Measurements from ENCODE around the gene MGLL. TPM values are rescaled to one million over a fixed set of nuclear protein-coding genes. Genes with fewer than 3 reads are reported as not detected.
A peak's percentile ranks its signal among the peaks of the same experiment; 100 is the strongest.

MGLL gene
- total RNA-seq, 1 experiment from 2014 or later, result 2.1 TPM

DNA sequence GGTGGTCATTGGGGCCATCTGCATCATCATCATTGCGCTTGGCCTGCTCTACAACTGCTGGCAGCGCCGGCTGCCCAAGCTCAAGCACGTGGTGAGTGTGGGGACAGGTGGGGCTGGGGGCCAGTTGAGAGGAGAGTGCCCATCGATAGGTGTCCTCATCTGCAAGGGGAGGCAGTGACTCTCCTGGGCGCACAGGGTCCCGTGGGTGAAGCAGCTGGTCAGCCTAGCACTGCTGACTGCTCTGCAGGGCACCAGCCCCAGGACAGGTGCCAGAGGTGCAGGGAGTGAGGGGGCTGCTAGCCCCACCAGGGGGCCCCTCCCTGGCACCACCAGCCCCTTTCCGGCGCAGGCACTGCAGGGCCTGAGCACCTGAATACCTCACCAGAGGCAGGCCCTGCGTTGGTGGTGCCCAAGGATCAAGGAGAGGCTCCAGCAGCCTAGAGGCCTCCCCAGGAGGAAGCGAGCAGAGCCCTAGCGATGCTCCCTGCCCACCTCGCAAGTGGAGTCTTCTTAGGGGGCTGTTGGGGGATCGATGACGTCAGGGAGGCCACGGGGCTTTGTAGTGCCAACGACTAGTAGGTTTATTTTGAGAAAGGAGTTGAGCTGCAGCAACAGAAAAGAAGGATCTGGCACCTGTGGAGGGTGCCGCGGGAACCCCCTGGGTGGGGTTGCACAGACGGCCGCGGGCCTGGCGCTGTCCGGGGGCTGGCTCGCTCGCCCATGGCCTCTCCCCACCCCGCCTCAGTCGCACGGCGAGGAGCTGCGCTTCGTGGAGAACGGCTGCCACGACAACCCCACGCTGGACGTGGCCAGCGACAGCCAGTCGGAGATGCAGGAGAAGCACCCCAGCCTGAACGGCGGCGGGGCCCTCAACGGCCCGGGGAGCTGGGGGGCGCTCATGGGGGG is 150.5 kb downstream of the MGLL start:
- CTCF ChIA-PET, result no interaction called here
- no peaks in the 10 kb centered on the region for H3K9me3 ChIP-seq (ENCODE audit: control insufficient read depth, insufficient read depth, low read depth, low read length)

DNA sequence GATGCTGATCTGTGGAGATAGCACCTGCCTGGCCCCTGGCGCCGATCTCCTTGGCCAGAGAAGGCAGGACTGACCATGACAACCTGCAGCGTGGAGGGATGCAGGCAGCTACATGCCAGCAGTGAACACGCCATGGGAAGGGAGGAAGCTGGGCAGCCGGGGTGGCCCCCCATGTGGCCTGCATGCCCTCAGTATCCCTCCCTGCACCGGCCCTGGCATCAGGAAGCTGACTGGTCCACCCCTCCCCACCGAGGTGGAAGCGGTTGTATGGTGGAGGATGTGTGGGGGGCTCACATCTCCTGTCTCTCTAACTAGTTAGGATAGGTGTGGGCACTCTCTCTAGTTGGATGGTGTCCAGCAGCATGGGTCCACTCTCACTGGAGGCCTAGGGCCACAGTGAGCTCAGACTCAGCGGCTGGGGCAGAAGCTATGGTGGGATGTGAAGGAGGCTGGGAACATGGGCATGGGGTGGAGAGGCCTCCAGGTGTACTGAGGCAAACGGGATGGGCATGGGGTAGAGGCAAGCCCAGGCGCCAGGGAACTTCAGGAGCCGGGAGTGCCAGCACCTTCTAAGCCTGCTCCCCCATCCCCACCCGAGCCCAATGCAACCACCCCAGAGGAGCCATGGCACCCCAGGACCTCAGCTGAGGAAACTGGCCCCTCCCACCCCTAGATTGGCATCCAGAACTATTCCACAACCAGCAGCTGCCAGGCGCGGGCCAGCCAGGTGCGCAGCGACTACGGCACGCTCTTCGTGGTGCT is 151.4 kb downstream of the MGLL start:
- intact Hi-C loops (cut with micrococcal nuclease; ENCODE audit: unreplicated experiment), result no loop called here
- DNase-seq (ENCODE audit: low read depth, low spot score), result no peak
- Histone ChIP-seq H3K4me3 (ENCODE audit: low read depth in 2 of 2, low read length in 2 of 2) (no peak overlapping the region), H3K9me3 (ENCODE audit: control insufficient read depth, insufficient read depth, low read depth, low read length) (no peaks in the 10 kb centered on the region), H3K36me3 (ENCODE audit: control insufficient read depth, insufficient read depth, low read length) (no peaks in the 10 kb centered on the region), H3K4me1 (ENCODE audit: control insufficient read depth, insufficient read depth, low read length) (peaks cover 4% of the 10 kb centered on the region), H3K27ac (ENCODE audit: low read length) (no peak overlapping the region), H3K27me3 (ENCODE audit: control insufficient read depth, insufficient read depth, low read length) (no peaks in the 10 kb centered on the region)
- no TSS peak for BruUV-seq (replicated peaks)
- CTCF ChIA-PET, result no interaction called here
- ATAC-seq, result no peak
- POLR2A ChIA-PET, result interaction anchor here (0.5 kb wide), 1 partner anchor 40 kb away, joined by 5 read pairs; no protein-coding TSS in a partner anchor
- no peak for TF ChIP-seq SIN3A (IDR thresholded peaks at IDR 0.05; ENCODE audit: borderline replicate concordance, insufficient read depth, low read depth, low read length)
- no peak for TF ChIP-seq TCF7L2 (IDR thresholded peaks at IDR 0.05; ENCODE audit: low read depth, low read length)
- TF ChIP-seq POLR2AphosphoS5 (IDR thresholded peaks at IDR 0.05; ENCODE audit: low read depth, low read length), result no peak
- TF ChIP-seq, protein P1, sequence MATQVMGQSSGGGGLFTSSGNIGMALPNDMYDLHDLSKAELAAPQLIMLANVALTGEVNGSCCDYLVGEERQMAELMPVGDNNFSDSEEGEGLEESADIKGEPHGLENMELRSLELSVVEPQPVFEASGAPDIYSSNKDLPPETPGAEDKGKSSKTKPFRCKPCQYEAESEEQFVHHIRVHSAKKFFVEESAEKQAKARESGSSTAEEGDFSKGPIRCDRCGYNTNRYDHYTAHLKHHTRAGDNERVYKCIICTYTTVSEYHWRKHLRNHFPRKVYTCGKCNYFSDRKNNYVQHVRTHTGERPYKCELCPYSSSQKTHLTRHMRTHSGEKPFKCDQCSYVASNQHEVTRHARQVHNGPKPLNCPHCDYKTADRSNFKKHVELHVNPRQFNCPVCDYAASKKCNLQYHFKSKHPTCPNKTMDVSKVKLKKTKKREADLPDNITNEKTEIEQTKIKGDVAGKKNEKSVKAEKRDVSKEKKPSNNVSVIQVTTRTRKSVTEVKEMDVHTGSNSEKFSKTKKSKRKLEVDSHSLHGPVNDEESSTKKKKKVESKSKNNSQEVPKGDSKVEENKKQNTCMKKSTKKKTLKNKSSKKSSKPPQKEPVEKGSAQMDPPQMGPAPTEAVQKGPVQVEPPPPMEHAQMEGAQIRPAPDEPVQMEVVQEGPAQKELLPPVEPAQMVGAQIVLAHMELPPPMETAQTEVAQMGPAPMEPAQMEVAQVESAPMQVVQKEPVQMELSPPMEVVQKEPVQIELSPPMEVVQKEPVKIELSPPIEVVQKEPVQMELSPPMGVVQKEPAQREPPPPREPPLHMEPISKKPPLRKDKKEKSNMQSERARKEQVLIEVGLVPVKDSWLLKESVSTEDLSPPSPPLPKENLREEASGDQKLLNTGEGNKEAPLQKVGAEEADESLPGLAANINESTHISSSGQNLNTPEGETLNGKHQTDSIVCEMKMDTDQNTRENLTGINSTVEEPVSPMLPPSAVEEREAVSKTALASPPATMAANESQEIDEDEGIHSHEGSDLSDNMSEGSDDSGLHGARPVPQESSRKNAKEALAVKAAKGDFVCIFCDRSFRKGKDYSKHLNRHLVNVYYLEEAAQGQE (IDR thresholded peaks at IDR 0.05; ENCODE audit: insufficient read depth in 1 of 2, low read depth in 2 of 2, low read length in 1 of 2), result no peak
- TF ChIP-seq, protein P2, sequence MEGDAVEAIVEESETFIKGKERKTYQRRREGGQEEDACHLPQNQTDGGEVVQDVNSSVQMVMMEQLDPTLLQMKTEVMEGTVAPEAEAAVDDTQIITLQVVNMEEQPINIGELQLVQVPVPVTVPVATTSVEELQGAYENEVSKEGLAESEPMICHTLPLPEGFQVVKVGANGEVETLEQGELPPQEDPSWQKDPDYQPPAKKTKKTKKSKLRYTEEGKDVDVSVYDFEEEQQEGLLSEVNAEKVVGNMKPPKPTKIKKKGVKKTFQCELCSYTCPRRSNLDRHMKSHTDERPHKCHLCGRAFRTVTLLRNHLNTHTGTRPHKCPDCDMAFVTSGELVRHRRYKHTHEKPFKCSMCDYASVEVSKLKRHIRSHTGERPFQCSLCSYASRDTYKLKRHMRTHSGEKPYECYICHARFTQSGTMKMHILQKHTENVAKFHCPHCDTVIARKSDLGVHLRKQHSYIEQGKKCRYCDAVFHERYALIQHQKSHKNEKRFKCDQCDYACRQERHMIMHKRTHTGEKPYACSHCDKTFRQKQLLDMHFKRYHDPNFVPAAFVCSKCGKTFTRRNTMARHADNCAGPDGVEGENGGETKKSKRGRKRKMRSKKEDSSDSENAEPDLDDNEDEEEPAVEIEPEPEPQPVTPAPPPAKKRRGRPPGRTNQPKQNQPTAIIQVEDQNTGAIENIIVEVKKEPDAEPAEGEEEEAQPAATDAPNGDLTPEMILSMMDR (IDR thresholded peaks at IDR 0.05), result no peak
- in situ Hi-C loops (cut with HindIII; ENCODE audit: low pct_unique_long_range_greater_than_20kb, low sequenced_read_pairs), result no loop called here

More for the DNA sequence above, 150.5 kb downstream of the MGLL start:
- in situ Hi-C loops (cut with HindIII; ENCODE audit: low pct_unique_long_range_greater_than_20kb, low sequenced_read_pairs) (no loop called here), intact Hi-C loops (cut with micrococcal nuclease; ENCODE audit: unreplicated experiment) (no loop called here)
- H3K27ac ChIP-seq (ENCODE audit: low read length), result peak overlapping the region; percentile 78
- no peaks in the 10 kb centered on the region for H3K36me3 ChIP-seq (ENCODE audit: control insufficient read depth, insufficient read depth, low read length)
- DNase-seq (ENCODE audit: low read depth, low spot score) (no peak), ATAC-seq (peak; percentile 22)
- POLR2A ChIA-PET, result interaction anchor here (0.6 to 0.9 kb wide), 3 partner anchors 13 to 518 kb away, joined by 4 to 7 read pairs (median 4); no protein-coding TSS in a partner anchor
- H3K4me1 ChIP-seq (ENCODE audit: control insufficient read depth, insufficient read depth, low read length), result peaks cover 4% of the 10 kb centered on the region
- no peaks in the 10 kb centered on the region for H3K27me3 ChIP-seq (ENCODE audit: control insufficient read depth, insufficient read depth, low read length)
- TF ChIP-seq TCF7L2 (IDR thresholded peaks at IDR 0.05; ENCODE audit: low read depth, low read length) (no peak), POLR2AphosphoS5 (IDR thresholded peaks at IDR 0.05; ENCODE audit: low read depth, low read length) (no peak; the same call in 1 of the 2 replicates), SIN3A (IDR thresholded peaks at IDR 0.05; ENCODE audit: borderline replicate concordance, insufficient read depth, low read depth, low read length) (no peak)
- TF ChIP-seq, protein P2 (IDR thresholded peaks at IDR 0.05), result no peak
- TF ChIP-seq, protein P1 (IDR thresholded peaks at IDR 0.05; ENCODE audit: insufficient read depth in 1 of 2, low read depth in 2 of 2, low read length in 1 of 2), result no peak
- peak overlapping the region; percentile 64 to 79 for H3K4me3 ChIP-seq (ENCODE audit: low read depth in 2 of 2, low read length in 2 of 2)
- BruUV-seq (replicated peaks), result no TSS peak
